Measurements from ENCODE around the gene MGA.

MGA gene

DNA sequence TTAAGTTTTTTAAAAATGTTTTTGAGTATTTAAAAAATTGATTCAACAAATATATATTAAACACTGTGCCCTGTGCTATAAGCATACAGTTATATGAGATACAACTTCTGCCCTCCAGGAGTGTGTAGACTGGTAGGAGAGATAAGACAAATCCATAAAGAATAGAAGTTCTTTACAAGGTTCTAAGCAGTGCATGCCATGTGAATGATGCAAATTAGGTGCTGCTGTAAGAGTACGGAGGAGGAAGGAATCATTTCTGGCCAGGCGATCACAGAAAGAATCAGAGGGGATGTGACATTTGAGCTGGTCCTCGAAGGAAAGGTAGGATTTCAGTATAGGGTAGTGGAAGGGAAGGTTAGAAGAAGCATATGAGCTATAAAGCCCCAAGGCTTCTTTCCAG, 128.1 kb downstream of the MGA start (continued):
- TF ChIP-seq POU6F1 (CRISPR knock-in tag; IDR thresholded peaks at IDR 0.05; ENCODE audit: borderline replicate concordance, low read depth) (no peak), ZFP30 (CRISPR knock-in tag; IDR thresholded peaks at IDR 0.05) (no peak), ZFP3 (CRISPR knock-in tag; IDR thresholded peaks at IDR 0.05) (no peak), TCF4 (CRISPR knock-in tag; IDR thresholded peaks at IDR 0.05; ENCODE audit: borderline replicate concordance) (no peak)

- TF ChIP-seq, protein P1, sequence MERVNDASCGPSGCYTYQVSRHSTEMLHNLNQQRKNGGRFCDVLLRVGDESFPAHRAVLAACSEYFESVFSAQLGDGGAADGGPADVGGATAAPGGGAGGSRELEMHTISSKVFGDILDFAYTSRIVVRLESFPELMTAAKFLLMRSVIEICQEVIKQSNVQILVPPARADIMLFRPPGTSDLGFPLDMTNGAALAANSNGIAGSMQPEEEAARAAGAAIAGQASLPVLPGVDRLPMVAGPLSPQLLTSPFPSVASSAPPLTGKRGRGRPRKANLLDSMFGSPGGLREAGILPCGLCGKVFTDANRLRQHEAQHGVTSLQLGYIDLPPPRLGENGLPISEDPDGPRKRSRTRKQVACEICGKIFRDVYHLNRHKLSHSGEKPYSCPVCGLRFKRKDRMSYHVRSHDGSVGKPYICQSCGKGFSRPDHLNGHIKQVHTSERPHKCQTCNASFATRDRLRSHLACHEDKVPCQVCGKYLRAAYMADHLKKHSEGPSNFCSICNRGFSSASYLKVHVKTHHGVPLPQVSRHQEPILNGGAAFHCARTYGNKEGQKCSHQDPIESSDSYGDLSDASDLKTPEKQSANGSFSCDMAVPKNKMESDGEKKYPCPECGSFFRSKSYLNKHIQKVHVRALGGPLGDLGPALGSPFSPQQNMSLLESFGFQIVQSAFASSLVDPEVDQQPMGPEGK (CRISPR knock-in tag; IDR thresholded peaks at IDR 0.05; ENCODE audit: borderline replicate concordance) = no peak
- TF ChIP-seq, protein P2, sequence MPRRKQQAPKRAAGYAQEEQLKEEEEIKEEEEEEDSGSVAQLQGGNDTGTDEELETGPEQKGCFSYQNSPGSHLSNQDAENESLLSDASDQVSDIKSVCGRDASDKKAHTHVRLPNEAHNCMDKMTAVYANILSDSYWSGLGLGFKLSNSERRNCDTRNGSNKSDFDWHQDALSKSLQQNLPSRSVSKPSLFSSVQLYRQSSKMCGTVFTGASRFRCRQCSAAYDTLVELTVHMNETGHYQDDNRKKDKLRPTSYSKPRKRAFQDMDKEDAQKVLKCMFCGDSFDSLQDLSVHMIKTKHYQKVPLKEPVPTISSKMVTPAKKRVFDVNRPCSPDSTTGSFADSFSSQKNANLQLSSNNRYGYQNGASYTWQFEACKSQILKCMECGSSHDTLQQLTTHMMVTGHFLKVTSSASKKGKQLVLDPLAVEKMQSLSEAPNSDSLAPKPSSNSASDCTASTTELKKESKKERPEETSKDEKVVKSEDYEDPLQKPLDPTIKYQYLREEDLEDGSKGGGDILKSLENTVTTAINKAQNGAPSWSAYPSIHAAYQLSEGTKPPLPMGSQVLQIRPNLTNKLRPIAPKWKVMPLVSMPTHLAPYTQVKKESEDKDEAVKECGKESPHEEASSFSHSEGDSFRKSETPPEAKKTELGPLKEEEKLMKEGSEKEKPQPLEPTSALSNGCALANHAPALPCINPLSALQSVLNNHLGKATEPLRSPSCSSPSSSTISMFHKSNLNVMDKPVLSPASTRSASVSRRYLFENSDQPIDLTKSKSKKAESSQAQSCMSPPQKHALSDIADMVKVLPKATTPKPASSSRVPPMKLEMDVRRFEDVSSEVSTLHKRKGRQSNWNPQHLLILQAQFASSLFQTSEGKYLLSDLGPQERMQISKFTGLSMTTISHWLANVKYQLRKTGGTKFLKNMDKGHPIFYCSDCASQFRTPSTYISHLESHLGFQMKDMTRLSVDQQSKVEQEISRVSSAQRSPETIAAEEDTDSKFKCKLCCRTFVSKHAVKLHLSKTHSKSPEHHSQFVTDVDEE (CRISPR knock-in tag; IDR thresholded peaks at IDR 0.05) = no peak
- TF ChIP-seq ZFP30 (CRISPR knock-in tag; IDR thresholded peaks at IDR 0.05) = no peak
- no peak for TF ChIP-seq ZNF70 (CRISPR knock-in tag; IDR thresholded peaks at IDR 0.05)
- TF ChIP-seq ARNTL (CRISPR knock-in tag; IDR thresholded peaks at IDR 0.05; ENCODE audit: borderline replicate concordance, low read depth) = no peak
- TF ChIP-seq GLIS3 (CRISPR knock-in tag; IDR thresholded peaks at IDR 0.05) = no peak
- no peak for TF ChIP-seq ZC3H10 (CRISPR knock-in tag; IDR thresholded peaks at IDR 0.05)
- TF ChIP-seq ZNF8 (CRISPR knock-in tag; IDR thresholded peaks at IDR 0.05) = no peak
- no peak for TF ChIP-seq ZNF565 (CRISPR knock-in tag; conservative IDR thresholded peaks at IDR 0.05; ENCODE audit: low read depth)
- TF ChIP-seq ZFP3 (CRISPR knock-in tag; IDR thresholded peaks at IDR 0.05) = no peak
- TF ChIP-seq, protein P3, sequence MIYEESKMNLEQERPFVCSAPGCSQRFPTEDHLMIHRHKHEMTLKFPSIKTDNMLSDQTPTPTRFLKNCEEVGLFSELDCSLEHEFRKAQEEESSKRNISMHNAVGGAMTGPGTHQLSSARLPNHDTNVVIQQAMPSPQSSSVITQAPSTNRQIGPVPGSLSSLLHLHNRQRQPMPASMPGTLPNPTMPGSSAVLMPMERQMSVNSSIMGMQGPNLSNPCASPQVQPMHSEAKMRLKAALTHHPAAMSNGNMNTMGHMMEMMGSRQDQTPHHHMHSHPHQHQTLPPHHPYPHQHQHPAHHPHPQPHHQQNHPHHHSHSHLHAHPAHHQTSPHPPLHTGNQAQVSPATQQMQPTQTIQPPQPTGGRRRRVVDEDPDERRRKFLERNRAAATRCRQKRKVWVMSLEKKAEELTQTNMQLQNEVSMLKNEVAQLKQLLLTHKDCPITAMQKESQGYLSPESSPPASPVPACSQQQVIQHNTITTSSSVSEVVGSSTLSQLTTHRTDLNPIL (CRISPR knock-in tag; IDR thresholded peaks at IDR 0.05; ENCODE audit: low read depth) = no peak
- TF ChIP-seq BACH2 (CRISPR knock-in tag; IDR thresholded peaks at IDR 0.05; ENCODE audit: borderline replicate concordance) = no peak
- TF ChIP-seq POU6F1 (CRISPR knock-in tag; IDR thresholded peaks at IDR 0.05; ENCODE audit: borderline replicate concordance, low read depth) = no peak
- TF ChIP-seq CSRNP3 (CRISPR knock-in tag; IDR thresholded peaks at IDR 0.05) = no peak
- TF ChIP-seq TCF4 (CRISPR knock-in tag; IDR thresholded peaks at IDR 0.05; ENCODE audit: borderline replicate concordance) = no peak
- no peak for TF ChIP-seq ESRRG (CRISPR knock-in tag; IDR thresholded peaks at IDR 0.05)
- no peak for TF ChIP-seq CSDC2 (CRISPR knock-in tag; IDR thresholded peaks at IDR 0.05)
- no peak for TF ChIP-seq OSR1 (CRISPR knock-in tag; IDR thresholded peaks at IDR 0.05)
- TF ChIP-seq RARB (CRISPR knock-in tag; IDR thresholded peaks at IDR 0.05) = no peak
- no peak for TF ChIP-seq ISL1 (CRISPR knock-in tag; IDR thresholded peaks at IDR 0.05)
- no peak for ATAC-seq
Observed at GRCh38 chr15:41789236-41789635, 129.0 kb downstream of the MGA start.

DNA sequence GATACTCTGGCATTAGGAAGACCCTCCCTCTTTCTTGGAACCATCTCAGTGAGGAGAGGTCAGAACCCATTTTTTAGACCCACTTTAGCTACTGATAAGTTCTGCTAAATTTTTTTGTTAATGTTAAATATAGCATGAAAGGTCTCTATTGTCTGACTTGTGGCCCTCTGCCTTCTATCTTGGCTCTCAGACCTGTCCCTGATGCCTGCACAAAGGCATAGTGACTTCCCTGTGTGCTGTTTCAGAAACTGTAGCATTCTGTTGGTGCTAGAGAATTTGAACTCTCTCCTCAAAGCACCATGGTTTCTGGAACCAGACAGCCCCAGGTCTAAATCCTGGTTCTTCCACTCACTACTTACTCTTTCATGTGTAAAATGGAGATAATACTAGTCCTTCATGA, 129.5 kb downstream of the MGA start:
- no peak for ATAC-seq
- TF ChIP-seq GLIS3 (CRISPR knock-in tag; IDR thresholded peaks at IDR 0.05) (no peak), ZFP3 (CRISPR knock-in tag; IDR thresholded peaks at IDR 0.05) (no peak), ESRRG (CRISPR knock-in tag; IDR thresholded peaks at IDR 0.05) (no peak), CSRNP3 (CRISPR knock-in tag; IDR thresholded peaks at IDR 0.05) (no peak), SNAI2 (CRISPR knock-in tag; IDR thresholded peaks at IDR 0.05) (no peak), RARB (CRISPR knock-in tag; IDR thresholded peaks at IDR 0.05) (no peak), ZC3H10 (CRISPR knock-in tag; IDR thresholded peaks at IDR 0.05) (no peak), ISL1 (CRISPR knock-in tag; IDR thresholded peaks at IDR 0.05) (no peak), PPARA (CRISPR knock-in tag; IDR thresholded peaks at IDR 0.05; ENCODE audit: borderline replicate concordance) (no peak)
- TF ChIP-seq, protein P1 (CRISPR knock-in tag; IDR thresholded peaks at IDR 0.05; ENCODE audit: borderline replicate concordance) = no peak
- TF ChIP-seq, protein P3 (CRISPR knock-in tag; IDR thresholded peaks at IDR 0.05; ENCODE audit: low read depth) = no peak

Measured in SK-N-SH treated with all-trans-retinoic acid at 6 μM for 48 hours (cell line).